PC-3 (cell line): ENCODE measurements around the gene ABCB8. TPM values are rescaled to one million over a fixed set of nuclear protein-coding genes. Genes with fewer than 3 reads are reported as not detected.
A peak's percentile ranks its signal among the peaks of the same experiment; 100 is the strongest.

ENCODE experiments used
- ATAC-seq: fragments of 200-7000 bp; cut with Tn5 transposase; 2 replicates; pipeline ENCODE4 v1.9.1; 2020; ENCODE audit warnings: mild to moderate bottlenecking, moderate library complexity
- BruUV-seq: library from RNA; stranded (reverse); fragments of 400-500 nt; replicated peaks from 2 replicates; lab custom pipeline; 2021; lab: Mats Ljungman, UMichigan
- CTCF ChIA-PET: fragments of 300-600 bp; sonication (Branson Sonifier 250); formaldehyde crosslinking; loops from one replicate; lab custom pipeline; 2022; ENCODE audit warnings: antibody characterized with exemption; lab: Charles Lee
- POLR2A ChIA-PET: fragments of 300-600 bp; sonication (Branson Sonifier 250); formaldehyde crosslinking; loops from one replicate; lab custom pipeline; 2022; ENCODE audit warnings: antibody characterized with exemption; ENCODE audit not compliant: unreplicated experiment; lab: Charles Lee
- DNase-seq: peaks from one replicate; pipeline ENCODE4 v3.0.0-alpha.2; 2015
- H2AFZ ChIP-seq: fragments of 300-600 bp; sonication (generic); 2 replicates; pipeline ENCODE4 v1.6.0; 2016; ENCODE audit warnings: antibody characterized with exemption, low read length
- H3F3A ChIP-seq: fragments of 300-600 bp; sonication (generic); one replicate; pipeline ENCODE4 v1.6.0; 2017; ENCODE audit warnings: antibody characterized with exemption, low read length, control low read depth, mild to moderate bottlenecking; ENCODE audit not compliant: unreplicated experiment
- H3K27ac ChIP-seq: fragments of 300-600 bp; sonication (generic); 2 replicates; pipeline ENCODE4 v1.5.1; 2016; ENCODE audit warnings: mild to moderate bottlenecking, low read length
- H3K27me3 ChIP-seq: fragments of 300-600 bp; sonication (generic); 2 replicates; pipeline ENCODE4 v1.6.1; 2016; ENCODE audit warnings: low read length, mixed read lengths
- H3K36me3 ChIP-seq: fragments of 300-600 bp; sonication (generic); 2 replicates; pipeline ENCODE4 v1.6.1; 2016; ENCODE audit warnings: low read depth, mixed run types, low read length, mixed read lengths
- H3K4me1 ChIP-seq: fragments of 300-600 bp; sonication (generic); 2 replicates; pipeline ENCODE4 v1.5.1; 2016; ENCODE audit warnings: low read length; ENCODE audit not compliant: insufficient read depth
- H3K4me2 ChIP-seq: fragments of 300-600 bp; sonication (generic); 2 replicates; pipeline ENCODE4 v1.6.0; 2016; ENCODE audit warnings: low read length
- H3K4me3 ChIP-seq: fragments of 300-600 bp; sonication (generic); 2 replicates; pipeline ENCODE4 v1.5.1; 2016; ENCODE audit warnings: mild to moderate bottlenecking, low read length, mixed read lengths
- H3K79me2 ChIP-seq: fragments of 300-600 bp; sonication (generic); 2 replicates; pipeline ENCODE4 v1.6.1; 2017; ENCODE audit warnings: low read length, mixed read lengths
- H3K9ac ChIP-seq: fragments of 300-600 bp; sonication (generic); 2 replicates; pipeline ENCODE4 v1.6.0; 2016; ENCODE audit warnings: mild to moderate bottlenecking, low read length
- H3K9me2 ChIP-seq: fragments of 300-600 bp; sonication (generic); replicated peaks from 2 replicates; pipeline ENCODE4 v1.6.1; 2016; ENCODE audit warnings: mixed run types, low read length, mixed read lengths
- H3K9me3 ChIP-seq: fragments of 300-600 bp; sonication (generic); 2 replicates; pipeline ENCODE4 v1.6.1; 2016; ENCODE audit warnings: low read length, mixed read lengths
- H4K20me1 ChIP-seq: fragments of 300-600 bp; sonication (generic); 2 replicates; pipeline ENCODE4 v1.6.1; 2016; ENCODE audit warnings: low read length, mixed read lengths
- CTCF ChIP-seq: fragments of 300-600 bp; sonication (generic); conservative IDR thresholded peaks from 2 replicates; pipeline ENCODE4 v1.5.1; 2017; ENCODE audit warnings: antibody characterized with exemption, low read depth, mild to moderate bottlenecking, low read length
- EZH2 ChIP-seq: fragments of 300-600 bp; sonication (generic); IDR thresholded peaks from one replicate; pipeline ENCODE4 v1.6.1; 2017; ENCODE audit warnings: antibody characterized with exemption, mild to moderate bottlenecking, low read length; ENCODE audit not compliant: unreplicated experiment
- EZH2phosphoT487 ChIP-seq: fragments of 300-600 bp; sonication (generic); IDR thresholded peaks from 2 replicates; pipeline ENCODE4 v1.6.1; 2018; ENCODE audit warnings: mild to moderate bottlenecking, antibody characterized with exemption, low read length, borderline replicate concordance
- intact Hi-C: fragments of 100-400 bp; cut with micrococcal nuclease; formaldehyde crosslinking; loops from 2 replicates; pipeline ENCODE4 v1.9.0; 2023
- total RNA-seq: library from RNA; depleted of rRNA; stranded (reverse); fragments of >200 nt; gene quantifications from 2 replicates; pipeline ENCODE4 v1.2.3, GENCODE V29; 2014

The ABCB8 gene
- total RNA-seq, 1 experiment from 2014 or later, result 58.4 TPM

GRCh38 chr7:151003572-151003971, 24.7 kb upstream of the ABCB8 start:
- peak; percentile 68 for ATAC-seq
- peak overlapping the region; percentile 51 for H3K4me2 ChIP-seq
- intact Hi-C loops, result no loop called here

GRCh38 chr7:151005566-151005965, 22.7 kb upstream of the ABCB8 start:
- POLR2A ChIA-PET, result no interaction called here
- Histone ChIP-seq H3K27me3 (no peaks in the 10 kb centered on the region), H3K9ac (no peak overlapping the region), H3K4me3 (no peak overlapping the region), H3K79me2 (no peaks in the 10 kb centered on the region), H3K9me3 (no peaks in the 10 kb centered on the region), H3K4me1 (peaks cover 9% of the 10 kb centered on the region), H3K27ac (no peak overlapping the region), H3K36me3 (no peaks in the 10 kb centered on the region), H2AFZ (no peak overlapping the region), H3K9me2 (no peaks in the 10 kb centered on the region), H3K4me2 (no peak overlapping the region), H3F3A (no peaks in the 10 kb centered on the region), H4K20me1 (no peaks in the 10 kb centered on the region)
- no peak for ATAC-seq
- DNase-seq, result no peak
- TF ChIP-seq EZH2phosphoT487 (no peak), EZH2 (no peak), CTCF (no peak)
- BruUV-seq, result no TSS peak
- CTCF ChIA-PET, result no interaction called here
- intact Hi-C loops, result no loop called here

More at GRCh38 chr7:151003572-151003971, 24.7 kb upstream of the ABCB8 start:
- H3K36me3 ChIP-seq, result no peaks in the 10 kb centered on the region
- H4K20me1 ChIP-seq, result no peaks in the 10 kb centered on the region
- peak overlapping the region; percentile 55 for H2AFZ ChIP-seq
- BruUV-seq, result no TSS peak
- no peaks in the 10 kb centered on the region for H3K27me3 ChIP-seq
- CTCF ChIA-PET, result no interaction called here
- no peaks in the 10 kb centered on the region for H3K9me3 ChIP-seq
- POLR2A ChIA-PET, result no interaction called here
- H3K9me2 ChIP-seq, result no peaks in the 10 kb centered on the region
- H3K4me1 ChIP-seq, result peaks cover 9% of the 10 kb centered on the region
- peak; percentile 64 for DNase-seq
- no peaks in the 10 kb centered on the region for H3F3A ChIP-seq
- no peaks in the 10 kb centered on the region for H3K79me2 ChIP-seq
- H3K9ac ChIP-seq, result no peak overlapping the region
- H3K27ac ChIP-seq, result no peak overlapping the region
- no peak overlapping the region for H3K4me3 ChIP-seq
- TF ChIP-seq EZH2phosphoT487 (no peak), CTCF (no peak), EZH2 (no peak)

- no peak overlapping the region for H3K4me2 ChIP-seq
- no peaks in the 10 kb centered on the region for H3F3A ChIP-seq
- CTCF ChIA-PET, result no interaction called here
- H3K4me1 ChIP-seq, result peaks cover 9% of the 10 kb centered on the region
- DNase-seq (no peak), ATAC-seq (no peak)
- no peaks in the 10 kb centered on the region for H3K9me3 ChIP-seq
- H3K79me2 ChIP-seq, result no peaks in the 10 kb centered on the region
- no TSS peak for BruUV-seq
- no peak overlapping the region for H3K9ac ChIP-seq
- H3K36me3 ChIP-seq, result no peaks in the 10 kb centered on the region
- POLR2A ChIA-PET, result no interaction called here
- intact Hi-C loops, result no loop called here
- H3K9me2 ChIP-seq, result no peaks in the 10 kb centered on the region
- H3K4me3 ChIP-seq, result no peak overlapping the region
- H2AFZ ChIP-seq, result no peak overlapping the region
- TF ChIP-seq CTCF, result no peak
- TF ChIP-seq EZH2phosphoT487, result no peak
- TF ChIP-seq EZH2, result no peak
- no peaks in the 10 kb centered on the region for H3K27me3 ChIP-seq
- no peaks in the 10 kb centered on the region for H4K20me1 ChIP-seq
- no peak overlapping the region for H3K27ac ChIP-seq
Observed at GRCh38 chr7:151006590-151007300, 21.5 kb upstream of the ABCB8 start.
